ENCODE measurements around the gene NTN1.

The NTN1 gene

GRCh38 chr17:9236286-9237052 is 215.2 kb downstream of the NTN1 start:
- DNase-seq = no peak

DNA sequence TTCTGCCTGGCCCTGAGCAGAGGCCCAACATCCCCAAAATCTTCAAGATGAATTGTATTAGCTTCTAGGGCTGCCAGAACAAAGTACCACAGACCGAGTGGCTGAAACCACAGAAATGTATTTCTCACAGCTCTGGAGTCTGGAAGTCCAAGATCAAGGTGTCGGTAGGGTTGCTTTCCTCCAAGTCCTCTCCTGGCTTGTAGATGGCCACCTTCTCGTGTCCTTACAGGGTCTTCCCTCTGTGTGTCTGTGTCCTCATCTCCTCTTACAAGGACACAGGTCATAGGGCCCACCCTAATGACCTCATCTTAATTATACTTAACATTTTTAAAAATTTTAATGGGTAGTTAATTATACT is 215.7 kb downstream of the NTN1 start:
- DNase-seq = no peak

GRCh38 chr17:9237661-9238301 is 216.5 kb downstream of the NTN1 start:
- DNase-seq = no peak

DNA sequence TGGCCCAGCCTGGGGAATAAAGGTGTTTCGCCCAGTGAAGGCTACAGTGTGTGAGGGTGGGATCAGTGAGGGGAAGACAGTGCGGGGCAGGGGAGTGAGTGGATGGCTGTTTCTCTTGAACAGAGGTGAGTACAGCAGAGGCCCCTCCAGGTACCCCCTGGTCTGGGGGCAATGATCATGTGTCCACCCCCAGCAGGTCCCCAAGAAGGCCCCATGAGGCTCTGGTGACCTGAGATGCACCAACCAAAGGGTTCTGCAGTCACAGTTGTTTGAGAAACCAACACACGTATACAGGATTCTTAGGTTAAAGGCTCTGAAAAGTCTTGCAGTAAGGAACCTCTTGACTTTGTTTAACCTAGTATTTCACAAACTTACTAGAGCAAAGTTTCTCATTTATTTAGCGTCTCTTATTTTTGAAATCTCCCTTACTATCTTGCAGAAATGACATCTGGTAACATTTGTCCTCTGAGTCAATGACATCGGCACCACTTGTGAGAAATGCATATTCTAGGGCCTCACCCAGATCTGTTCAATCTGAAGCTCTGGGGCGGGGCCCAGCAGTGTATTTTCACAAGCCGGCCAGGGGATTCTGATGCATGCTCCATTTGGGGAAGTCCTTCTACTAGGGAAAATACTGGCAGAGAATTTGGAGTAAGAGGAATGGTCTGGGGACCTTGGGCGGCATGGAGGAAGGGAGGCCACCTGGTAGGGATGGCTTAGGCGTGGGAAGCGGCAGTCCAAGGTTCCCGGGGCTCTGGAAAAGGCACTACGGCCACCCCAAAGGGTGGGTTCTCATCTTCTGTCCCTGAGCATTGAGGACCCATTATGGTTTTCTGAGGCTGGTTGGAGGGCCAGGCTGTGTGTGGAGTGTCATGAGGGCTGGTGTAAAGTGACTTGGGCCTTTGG is 217.3 kb downstream of the NTN1 start:
- no peak for DNase-seq

GRCh38 chr17:9239246-9239792 is 218.0 kb downstream of the NTN1 start:
- peak in 1 of 2 donors; percentile 6 for DNase-seq

GRCh38 chr17:9239793-9240658 is 218.7 kb downstream of the NTN1 start:
- DNase-seq = peak; percentile 69 to 82

DNA sequence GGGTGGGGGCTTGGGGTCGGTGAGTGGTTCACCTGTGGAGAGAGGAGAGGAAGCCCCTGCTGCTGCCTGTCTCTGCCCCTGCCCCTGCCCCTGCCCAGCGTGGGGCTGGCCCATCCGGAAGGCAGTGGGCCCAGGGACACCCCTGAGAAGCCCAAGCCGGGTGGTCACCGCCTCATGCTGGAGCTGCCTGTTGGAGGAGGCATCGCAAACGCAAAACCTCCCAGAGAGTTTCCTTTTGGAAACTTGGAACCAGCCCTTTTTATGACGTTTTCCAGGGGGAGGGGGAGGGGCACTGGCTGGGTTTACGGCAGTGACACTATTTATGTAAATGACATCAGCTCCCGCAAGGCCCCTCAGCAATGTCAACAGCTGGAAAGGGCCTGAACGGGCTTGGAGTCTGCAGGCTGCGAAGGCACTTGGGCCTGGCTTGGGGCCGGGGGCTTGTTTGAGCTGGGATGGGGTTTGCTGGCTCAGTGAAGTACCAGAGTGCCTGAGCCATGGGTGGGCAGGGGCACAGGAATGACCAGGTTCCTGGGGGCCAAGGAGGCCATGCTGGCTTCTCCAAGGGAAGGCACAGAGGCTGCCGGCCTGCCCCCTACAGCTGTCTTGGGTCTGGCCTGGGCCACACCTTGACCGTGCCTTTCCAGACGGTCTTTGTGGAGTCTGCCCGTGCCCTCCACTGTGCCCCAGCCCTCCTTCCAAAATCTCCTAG is 219.5 kb downstream of the NTN1 start:
- DNase-seq = no peak

GRCh38 chr17:9241371-9241712 is 220.0 kb downstream of the NTN1 start:
- no peak for DNase-seq

DNA sequence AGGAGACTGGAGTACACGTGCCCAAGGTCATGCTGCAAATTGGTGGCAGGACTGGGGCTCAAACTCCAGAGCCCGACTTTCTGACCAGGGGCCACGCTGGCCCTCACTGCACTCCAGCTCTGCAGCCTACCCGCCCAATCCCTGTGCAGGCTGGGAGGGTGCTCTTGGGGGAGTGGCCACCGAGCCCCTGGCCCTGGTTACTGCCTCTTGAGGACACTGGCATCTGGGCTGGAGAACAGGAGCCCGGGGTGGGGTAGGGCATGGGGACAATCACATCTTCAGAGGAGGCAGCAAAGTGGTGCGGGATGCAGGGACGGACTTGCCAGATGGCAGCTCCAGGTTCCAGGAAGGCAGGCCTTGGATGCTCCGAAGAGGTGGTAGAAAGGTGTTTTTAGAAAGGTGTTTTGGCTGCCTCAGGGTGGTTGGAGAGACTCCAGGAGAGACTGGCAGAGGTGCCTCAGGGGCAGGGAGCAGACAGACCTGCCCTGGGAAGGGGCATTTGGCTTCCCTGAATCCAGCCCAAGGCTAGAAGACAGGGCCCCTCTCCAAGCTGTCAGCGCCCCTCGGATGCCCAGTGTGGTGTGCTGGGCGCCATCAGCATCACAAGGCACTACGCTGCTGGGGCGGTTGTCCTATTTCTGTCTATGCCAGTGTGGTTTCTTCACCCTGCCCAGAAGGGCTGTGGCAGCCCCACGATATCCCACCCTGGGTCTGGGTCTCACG is 220.6 kb downstream of the NTN1 start:
- no peak for DNase-seq

DNA sequence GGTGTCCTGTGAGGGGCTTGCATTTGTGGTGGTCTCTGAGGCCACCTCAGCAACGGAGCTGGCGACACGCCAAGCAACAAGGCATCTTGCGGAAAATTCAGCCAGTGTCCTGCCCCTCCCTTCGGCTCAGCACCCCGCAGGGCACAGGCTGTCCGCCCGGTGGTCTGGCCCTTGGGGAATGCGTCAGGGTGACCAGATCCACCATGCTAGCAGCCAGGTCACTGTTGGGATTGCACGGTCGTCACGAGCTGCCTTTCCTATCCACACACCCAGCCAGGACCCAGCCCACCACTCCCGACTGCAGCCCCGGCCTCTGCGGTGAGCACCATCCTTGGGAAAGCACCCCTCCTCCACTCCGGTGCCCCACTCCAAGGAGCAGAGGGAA is 221.2 kb downstream of the NTN1 start:
- no peak for DNase-seq

GRCh38 chr17:9242983-9243382 is 221.7 kb downstream of the NTN1 start:
- no peak for DNase-seq

GRCh38 chr17:9244066-9245052 is 223.0 kb downstream of the NTN1 start:
- no peak for DNase-seq

GRCh38 chr17:9247401-9247938 is 226.2 kb downstream of the NTN1 start:
- no peak for DNase-seq

DNA sequence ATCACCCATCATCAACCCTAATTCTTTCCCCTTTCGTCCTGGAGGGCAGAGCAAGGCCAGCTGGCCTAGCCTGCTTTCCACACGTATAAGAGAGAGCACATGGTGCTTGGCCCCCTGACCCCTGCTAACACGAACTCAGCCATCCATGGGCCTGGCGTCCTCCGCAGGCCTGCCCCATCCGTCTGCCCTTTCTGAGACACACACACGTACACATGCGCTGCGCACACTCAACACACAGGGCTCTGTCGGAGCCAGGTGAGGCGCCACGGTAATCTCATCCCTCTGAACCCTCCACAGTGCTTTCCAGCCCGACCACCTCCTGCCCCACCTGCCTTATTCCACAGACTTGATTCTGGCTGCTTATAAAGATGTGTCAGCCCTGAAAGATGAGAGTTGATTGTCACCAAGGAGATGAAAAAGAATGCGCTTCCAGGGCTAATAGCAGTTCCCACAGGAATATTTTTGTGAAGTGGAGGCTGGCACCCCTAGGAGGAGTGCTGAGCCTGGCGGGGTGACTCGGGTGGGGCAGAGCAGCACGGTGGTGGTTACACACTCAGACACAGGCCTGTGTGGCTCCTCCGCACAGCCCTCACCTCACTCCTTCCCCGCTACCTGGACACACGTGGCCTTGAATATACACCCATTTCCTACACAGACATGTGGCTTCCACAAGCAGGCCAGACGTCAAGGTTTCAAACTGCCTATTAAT is 228.1 kb downstream of the NTN1 start:
- no peak for DNase-seq

DNA sequence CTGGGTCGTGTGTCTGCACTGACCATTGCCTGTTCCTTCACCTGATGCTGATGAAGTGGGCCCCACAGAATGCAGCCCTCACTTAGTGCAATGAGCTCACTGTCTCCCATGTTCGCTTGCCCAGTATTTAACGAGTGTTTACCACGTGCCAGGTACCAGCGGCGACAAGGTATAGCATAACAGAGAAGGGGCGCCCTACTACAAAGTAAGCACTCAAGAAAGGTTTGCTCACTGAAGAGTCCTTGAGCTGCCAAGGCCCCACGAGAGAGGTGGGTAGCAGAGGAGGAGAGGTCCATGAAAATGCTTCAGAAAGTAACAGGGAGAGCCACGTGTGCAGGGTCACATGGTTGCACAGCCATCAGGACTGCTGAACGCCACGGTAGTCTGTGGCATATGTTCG is 230.0 kb downstream of the NTN1 start:
- DNase-seq = no peak

DNA sequence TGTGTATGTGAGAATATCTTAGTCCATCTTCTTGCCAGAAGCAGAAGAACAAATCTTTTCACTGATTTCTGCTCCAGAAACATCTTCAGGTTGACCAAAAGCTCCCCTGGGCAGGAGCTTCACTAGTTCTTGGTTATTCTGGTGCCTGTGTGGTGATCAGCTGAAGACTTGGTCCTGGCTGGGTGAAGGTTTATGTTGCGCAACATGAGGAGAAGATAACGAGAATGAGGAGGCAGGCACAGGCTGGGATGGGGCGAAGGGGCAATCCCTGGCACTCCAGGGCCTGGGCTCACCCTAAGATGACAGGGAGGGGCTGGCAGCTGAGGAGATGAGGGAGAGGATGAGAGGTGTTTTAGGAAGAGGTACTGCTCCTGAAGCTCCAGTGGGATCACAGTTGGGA is 232.0 kb downstream of the NTN1 start:
- DNase-seq = no peak

- DNase-seq = no peak
Measured at GRCh38 chr17:9254841-9255240, 233.5 kb downstream of the NTN1 start.

GRCh38 chr17:9255833-9256232 is 234.5 kb downstream of the NTN1 start:
- no peak for DNase-seq

GRCh38 chr17:9256361-9256750 is 235.0 kb downstream of the NTN1 start:
- DNase-seq = no peak

Measured in CD4-positive, alpha-beta T cell treated with Interleukin-4 for 1 hour (primary cell).